ENCODE data around the gene PALD1.
"Not testable (repeated sequence)": the region's sequence is repeated elsewhere in the genome, so short reads cannot be mapped to it uniquely, and the experiment has no call there.

The PALD1 gene

DNA sequence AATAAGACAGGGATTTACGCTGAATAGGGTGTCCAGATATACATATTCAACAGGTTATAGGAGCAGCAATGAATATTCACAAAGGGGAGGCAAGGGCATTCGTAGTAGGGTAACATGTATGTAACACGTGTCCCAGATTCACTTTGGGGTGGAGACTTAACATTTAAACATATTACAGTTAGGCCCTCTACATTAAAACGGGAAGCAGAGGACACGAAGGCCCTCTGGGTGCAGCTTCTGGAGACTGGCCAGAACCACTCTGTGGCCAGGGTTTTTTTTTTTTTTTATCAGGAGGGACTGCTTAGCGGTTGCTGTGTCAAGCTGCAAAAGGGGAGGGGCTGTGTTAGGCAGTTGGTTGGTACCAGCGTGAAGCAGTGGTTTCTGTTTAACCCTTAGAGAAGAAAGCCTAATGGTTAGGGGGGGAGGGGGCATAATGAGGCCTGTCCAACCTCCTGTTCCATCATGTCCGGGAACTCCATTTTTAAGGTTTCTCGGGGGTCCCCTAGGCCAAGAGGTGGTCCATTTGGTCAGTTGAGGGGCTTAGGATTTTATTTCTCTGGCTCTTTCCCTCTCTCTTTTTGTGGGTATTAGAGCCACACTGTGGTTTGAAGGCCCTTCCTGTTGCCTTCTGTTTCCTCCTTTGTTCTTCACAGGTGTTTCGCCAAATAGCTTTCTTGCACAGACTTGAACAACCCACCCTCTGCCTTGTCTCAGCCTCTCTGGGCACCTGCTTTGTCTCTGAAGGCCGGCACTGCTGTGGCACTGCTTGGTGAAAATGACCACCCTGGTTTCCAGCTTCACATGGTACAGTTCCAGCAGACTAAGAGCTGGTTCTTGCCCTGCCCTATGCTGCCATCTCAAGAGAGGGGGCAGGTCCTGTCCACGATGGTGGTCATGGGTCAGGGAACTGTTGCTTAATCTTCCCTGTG lies 97.6 kb downstream of the PALD1 start:
- no peak for DNase-seq

DNA sequence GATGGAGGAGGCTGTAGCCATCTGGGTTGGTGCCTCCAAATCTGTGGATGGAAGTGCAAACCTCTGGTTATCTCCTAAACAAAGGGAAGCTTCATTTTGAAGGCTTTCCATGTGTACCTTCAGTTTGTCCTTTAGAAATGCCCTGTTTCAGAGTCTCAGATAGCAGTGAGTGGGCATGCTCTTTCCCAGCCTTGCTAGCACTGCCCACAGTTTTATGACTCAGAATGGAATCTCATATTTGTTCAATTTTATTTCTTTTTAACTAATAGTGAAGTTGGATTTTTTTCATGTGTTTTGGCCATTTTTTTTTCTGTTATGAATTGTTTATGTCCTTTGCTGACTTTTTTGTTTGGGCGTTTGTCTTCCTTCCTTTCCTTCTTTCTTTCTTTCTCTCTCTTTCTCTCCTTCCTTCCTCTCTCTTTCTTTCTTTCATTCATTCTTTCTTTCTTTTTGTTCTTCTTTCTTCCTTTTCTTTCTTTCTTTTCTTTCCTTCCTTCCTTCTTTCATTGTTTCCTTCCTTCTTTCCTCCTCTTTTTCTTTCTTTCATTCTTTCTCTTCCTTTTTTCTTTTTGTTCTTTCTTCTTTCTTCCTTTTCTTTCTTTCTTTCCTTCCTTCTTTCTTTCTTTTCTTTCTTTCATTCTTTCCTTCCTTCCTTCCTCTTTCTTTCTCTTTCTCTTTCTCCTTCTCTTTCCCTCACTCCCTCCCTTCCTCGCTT lies 98.4 kb downstream of the PALD1 start:
- DNase-seq, result no peak

DNA sequence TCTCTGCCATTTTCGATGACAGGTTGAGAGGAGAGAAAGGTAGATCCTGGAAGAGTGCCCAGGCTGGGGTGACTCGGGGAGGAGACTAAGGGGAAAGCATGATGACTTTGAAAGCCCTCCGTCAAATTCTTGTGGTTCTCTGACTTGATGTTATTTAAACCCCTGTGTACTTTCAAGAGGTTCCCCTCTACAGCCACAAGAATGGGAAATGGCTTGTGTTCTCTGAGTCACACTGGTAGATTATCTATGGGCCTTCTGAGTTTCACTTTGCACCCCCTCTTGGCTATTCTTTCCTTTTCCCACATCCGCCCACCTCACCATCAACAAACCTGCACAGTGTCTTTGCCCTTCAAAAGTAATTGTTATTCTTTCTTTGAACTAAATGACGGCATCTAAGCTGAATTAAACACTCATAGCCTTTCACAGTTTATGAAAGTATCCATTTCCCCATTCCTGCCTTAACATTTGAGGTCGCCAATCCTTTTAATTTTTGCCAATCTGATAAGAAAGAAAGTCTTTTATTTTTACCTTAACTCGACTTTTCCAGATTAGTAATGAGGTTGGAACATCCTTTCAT lies 99.9 kb downstream of the PALD1 start:
- no peak for DNase-seq

DNA sequence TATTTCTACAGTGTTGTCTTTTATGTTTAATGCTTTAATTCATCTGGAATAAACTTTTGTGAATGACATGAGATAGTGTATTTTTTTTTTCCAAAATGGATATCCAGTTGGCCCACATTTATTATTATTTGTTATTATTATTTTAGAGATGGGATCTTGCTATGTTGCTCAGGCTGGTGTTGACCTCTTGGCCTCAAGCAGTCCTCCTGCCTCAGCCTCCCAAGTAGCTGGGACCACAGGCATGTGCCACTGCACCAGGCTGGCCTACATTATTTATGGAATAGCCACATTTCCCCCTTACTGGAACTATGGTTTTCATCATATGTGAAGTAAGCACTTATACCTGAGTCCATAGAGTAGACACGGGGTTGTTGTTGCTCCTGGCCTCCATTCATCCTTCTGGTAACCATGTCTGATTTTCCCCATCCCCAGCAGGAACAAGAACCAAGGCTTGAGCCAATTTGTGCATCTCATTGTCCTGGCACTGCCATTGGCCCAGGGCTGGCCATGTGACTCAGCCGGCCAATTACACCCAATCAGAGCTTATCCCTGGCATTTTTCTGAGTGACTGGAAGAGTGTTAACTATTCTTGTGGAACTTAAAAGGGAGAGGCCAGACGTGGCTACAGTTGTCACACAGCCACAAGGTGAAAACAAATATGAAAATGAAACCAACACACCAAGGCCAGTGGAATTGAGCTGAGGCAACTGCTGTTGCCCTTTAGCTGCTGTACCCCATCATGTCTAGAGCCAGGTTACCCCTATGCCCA lies 100.9 kb downstream of the PALD1 start:
- no peak for DNase-seq

DNA sequence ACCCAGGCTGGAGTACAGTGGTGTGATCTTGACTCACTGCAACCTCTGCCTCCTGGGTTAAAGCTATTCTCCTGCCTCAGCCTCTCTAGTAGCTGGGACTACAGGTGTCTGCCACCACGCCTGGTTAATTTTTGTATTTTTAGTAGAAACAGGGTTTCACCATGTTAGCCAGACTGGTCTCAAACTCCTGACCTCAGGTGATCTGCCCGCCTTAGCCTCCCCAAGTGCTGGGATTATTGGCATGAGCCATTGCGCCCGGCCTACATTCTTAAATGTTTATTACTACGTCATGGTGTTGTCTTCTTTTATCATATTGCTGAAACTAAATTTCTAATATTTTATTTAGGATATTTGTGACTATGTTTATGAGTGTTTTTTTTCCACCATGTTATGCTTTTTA lies 102.6 kb downstream of the PALD1 start:
- DNase-seq, result not testable (repeated sequence)

DNA sequence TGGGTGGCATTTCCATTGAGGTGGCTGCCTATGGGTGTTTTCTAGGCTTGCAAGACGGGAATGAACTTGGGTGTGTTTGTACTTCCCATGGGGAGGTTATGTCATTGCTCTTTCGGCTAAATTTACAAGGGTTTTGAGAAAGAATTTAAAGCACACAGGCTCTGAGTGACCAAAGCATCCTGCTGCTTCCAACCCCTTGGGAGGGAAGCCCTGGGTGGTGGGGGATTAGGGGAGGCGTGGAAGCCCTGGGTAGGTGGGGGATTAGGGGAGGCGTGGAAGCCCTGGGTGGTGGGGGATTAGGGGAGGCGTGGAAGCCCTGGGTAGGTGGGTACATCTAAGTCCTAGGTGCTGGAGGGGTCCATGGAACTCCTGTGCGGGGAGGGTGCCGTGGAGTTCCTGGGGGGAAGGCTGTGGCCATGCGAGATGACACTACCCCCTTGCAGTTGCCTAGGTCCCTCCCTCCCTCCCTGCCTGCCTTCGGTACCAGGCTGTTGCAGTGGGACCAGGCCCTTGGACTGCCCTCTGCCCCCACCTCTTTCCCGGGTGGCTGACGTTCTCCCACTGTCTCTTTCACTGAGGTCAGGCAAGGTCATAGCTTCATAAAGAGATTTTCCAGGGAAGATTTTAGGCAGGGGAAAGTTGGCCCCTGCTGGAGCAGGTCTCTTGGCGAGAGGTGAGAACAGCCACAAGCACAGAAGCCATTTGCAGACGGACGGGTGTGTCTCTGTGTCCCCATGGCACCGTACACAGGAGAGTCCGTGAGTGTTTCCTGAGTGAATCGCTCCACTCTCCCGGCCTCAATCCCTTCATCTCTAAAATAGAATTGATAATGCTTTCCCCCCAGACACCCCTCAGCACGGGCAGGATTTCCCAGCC lies 104.5 kb downstream of the PALD1 start:
- no peak for DNase-seq

DNA sequence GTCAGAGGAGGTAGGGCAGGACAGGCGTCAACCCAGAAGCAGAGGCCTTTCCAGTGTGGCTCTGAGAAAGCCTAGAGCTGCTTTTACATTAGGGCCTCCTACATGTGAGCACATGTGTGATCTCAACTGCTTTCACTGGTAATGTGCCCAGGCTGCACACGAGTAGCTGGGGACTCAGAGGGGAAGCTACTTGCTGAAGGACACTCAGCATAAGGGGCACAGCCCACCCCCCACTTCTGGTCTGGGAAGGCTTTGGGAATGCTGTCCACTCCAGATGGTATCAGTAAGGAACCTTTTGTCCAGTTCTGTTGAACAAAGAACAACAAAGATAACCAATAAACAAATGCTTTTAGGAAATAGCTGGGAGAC lies 105.1 kb downstream of the PALD1 start:
- DNase-seq, result no peak

DNA sequence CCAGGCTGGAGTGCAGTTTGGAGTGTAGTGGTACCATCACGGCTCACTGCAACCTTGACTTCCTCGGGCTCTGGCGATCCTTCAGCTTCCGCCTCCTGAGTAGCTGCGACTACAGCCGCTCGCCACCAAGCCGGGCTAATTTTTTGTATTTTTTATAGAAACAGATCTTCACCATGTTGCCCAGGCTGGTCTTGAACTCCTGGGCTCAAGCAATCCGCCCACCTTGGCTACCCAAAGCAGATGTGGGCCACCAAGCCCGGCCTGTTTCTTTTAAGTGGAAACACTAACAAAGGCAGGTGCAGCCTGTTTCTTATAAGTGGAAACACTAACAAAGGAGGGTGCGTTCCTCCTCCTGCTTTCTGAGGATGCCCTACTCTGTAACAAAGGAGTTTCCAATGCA lies 105.8 kb downstream of the PALD1 start:
- DNase-seq, result no peak

DNA sequence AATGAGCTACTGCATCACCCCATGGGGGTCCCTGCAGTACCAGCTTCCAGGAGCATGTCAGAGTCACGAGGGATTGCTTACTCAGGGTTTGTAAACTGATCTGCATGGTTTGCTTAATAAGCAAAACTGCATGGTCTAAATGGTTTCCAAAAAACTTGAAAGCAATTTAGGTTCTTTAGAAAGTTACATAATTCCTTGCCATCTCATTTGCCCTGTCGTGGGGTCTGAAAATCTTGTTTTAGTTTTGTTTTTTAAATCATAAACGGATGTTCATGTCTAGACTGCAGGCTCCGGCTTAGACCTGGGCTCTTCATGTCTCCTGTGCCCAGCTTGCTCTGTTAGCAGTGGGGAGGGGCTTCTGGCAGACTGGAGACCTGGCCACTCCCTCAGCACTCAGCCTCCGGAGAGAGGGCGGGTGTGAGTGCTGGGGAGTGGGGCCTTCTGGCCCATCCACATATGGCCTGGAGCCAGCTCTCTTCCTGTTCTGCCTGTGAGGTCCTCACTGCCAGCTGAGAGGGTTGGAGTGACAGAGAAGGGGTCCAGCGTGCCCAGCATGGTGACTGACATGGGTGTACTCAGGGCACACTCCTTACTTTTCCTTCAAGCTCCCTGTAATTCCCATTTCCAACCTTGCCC lies 106.5 kb downstream of the PALD1 start:
- peak; percentile 79 for DNase-seq

DNA sequence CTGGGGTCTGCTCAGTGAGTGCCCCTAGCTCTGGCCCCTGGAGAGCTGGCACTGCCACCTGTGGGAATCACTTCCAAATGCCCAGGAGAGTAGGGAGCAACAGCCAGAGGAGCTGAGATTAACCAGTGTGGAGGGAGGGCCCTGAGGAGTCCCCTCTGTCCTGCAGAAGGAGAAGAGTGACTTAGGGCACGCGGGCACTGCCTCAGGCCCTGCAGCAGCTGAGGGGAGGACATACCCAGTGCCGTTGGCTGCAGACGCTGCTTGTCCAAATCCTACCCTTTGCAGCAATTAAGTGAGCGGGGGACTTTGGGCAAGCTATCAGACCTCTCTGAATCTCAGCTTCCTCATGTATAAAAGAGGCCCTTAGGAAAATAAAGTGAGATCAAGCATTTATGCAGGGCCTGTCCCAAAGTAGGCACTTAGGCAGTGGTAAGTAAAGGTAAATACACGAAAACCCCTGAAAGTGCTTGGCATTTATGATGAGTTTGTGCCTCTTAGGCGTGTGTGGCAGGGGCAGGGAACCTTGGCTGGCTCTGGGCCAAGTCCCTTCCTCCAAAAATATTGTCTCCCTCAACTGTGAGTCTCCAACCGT lies 107.1 kb downstream of the PALD1 start:
- no peak for DNase-seq

DNA sequence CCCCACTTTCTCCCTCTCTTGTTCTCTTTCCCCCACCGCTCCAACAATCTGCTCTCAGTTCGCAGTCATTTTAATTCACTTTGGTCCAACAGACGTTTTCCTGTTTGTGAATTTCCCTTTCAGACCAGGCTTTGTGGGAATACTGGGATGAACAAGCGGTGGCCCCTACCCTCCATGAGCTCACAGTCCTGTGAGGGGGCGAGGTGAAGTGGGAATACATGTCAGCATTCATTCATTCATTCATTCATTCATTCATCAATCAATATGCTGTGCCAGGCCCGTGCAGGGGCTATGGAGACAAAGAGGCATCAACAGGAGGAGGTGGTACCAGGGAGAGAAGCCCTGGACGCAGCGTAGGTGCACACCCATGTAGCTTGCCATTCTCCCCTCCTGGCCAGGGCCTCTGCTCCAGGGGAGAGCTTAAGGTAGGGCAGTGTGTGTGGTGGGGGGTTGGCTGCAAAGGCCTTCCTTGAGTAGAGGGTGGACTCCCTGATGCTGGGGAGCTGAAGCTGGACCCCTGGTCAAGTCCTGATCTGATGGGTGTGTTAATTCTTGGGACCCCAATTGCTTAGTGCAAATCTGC lies 107.9 kb downstream of the PALD1 start:
- DNase-seq, result no peak

DNA sequence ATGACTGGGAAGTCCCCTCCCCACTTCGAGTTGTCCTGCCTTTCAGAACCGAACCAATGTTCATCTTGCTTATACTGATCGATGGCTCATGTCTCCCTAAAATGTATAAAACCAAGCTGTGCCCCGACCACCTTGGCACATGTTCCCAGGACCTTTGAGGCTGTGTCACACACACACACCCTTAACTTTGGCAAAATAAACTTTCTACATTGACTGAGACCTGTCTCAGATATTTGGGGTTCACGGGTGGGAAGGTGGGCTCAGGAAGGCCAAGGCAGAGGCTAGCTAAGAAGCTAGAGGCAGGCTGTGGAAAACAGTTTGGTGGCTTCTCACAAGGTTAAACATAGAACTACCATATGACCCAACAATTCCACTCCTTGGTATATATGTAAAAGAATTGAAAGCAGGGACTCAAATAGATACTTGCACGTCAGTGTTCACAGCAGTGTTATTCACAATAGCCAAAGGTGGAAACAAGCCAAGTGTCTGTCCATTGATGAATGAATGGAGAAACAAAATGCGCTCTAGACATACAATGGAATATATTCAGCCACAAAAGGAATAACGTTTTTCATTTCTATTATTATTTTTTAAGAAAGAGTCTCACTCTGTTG lies 108.6 kb downstream of the PALD1 start:
- DNase-seq, result no peak

DNA sequence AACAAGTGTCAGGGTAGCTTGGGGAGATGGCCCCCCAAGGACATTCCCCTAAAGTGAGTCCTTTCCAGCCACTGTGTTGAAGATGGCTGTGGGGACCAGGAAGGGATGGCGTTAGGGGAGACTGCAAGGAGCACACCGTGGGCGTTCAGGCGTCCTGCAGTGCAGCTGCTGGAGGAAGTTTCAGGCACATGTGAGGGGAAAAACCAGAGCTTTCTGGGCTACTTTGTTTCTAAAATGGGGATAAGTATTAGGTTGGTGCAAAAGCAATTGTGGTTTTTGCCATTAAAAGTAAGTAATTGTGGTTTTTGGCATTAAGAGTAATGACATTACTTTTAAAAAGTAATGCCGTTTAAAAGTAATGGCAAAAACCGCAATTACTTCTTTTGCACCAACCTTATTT lies 109.7 kb downstream of the PALD1 start:
- no peak for DNase-seq

DNA sequence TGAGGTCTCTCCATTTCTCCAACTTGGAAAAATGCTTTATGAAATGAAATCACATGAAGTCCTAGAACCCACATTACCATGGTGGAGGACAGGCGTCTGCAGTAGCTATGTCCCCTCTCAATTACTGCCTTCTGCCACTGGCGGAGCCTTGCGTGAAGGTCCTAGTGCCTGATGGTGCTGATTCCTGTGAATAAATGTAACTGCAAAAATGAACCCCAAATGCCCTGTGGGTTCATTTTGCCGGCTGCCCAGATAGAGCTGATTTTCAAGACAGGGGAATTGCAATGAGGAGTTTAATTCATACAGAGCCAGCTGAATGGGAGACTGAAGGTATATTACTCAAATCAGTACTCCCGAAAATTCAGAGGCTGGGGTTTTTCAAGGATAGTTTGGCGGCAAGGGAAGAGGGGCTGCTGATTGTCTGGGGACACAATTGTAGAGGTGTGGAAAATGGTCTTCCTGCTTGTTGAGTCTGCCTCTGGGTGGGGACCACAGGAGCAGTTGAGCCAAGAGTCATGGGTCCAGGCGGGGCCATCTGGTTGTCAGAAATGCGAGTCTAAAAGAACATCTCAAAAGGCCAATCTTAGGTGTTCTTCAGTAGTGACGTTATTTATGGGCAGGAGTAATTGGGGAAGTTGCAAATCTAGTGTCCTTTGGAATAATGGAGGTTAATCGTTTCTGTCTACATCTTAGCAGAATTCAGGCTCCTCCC lies 110.4 kb downstream of the PALD1 start:
- DNase-seq, result no peak

DNA sequence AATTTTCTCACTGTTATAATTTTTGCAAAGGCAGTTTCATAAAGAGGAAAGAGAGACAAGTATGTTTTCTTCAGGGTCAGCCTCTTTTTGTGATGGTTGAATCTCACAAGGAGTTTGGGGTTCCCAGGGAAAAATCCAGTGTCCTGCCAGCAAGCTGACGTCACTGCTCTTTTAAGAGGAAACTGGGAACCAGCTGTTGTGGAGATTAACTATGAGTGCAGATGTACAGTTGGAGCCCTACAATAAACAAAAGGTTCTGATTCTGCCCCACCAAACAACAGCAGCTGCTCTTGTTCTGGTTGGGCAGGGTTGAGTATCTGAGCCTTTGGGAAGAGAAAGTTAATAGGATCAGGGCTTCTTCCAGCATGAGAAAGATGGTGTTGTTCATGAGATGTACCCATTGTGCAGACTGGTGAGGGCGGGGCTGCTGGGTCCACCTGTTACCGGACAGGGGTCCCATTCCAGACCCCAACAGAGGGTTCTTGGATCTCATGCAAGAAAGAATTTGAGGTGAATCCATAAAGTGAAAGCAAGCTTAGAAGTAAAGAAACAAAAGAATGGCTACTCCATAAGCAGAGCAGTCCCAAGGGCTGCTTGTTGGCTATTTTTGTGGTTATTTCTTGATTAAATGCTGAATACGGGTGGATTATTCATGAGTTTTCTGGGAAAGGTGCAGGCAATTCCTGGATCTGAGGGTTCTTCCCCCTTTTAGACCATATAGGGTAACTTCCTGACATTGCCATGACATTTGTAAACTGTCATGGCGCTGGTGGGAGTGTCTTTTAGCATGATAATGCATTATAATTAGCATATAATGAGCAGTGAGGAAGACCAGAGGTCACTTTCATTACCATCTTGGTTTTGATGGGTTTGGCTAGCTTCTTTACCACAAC lies 111.4 kb downstream of the PALD1 start:
- peak; percentile 24 for DNase-seq

DNA sequence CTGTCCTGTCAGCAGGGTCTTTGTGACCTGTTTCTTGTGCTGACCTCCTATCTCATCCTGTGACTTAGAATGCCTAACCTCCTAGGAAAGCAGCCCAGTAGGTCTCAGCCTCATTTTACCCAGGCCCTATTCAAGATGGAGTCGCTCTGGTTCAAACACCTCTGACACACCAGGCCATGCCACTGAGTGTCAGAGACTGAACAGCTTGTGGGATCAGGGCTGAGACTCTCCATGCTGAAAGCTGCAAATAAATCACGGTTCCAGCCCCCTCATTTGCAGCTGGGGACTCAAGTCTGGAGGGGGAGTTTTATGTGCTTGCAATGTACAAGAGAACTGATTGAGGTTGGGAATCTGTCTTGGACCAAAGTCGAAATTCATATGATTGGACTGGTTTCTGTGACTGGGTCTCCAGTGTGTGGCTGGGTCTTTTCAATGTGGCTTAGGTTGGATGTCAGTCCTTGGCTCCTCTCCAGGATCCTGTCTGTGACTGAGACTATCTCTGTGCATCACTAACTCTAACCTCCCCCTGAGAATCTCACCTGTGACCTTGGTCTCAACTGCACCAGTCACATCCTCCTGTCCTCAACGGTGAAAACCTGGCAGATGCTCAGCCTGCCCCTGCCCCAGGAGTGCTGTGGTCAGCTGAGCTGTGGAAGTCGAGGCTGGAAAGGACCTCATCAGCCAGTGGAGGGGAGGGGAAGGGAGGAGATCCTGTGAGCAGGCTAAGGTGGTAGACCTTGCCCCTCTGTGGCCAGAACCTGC lies 112.3 kb downstream of the PALD1 start:
- DNase-seq, result no peak

DNA sequence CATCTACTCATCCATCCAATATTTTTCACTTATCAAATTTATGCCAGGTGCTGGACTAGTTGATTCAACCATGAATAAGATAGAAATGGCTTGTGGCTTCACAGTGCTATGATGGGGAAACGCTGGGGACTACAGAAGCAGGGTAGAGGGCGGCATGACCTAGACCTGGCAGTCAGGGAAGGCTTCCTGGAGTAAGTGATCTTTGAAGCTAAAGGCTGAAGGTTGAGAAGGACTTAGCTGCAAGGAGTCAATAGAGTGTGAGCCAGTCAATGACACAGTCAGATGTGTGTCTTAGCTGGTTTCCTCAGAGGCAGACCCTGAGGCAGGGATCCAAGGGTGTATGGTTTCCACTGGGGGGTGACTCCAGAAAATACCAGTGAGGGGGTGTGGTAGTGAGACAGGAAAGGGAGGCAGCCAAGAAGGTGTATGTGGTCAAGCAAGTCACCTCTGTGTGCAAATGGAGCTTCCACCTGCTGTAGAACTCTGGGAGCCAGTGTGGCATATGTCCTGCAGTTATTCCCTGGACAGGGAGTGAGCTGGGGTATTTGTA lies 113.7 kb downstream of the PALD1 start:
- no peak for DNase-seq

Data from NCI-H1694 treated with DMSO at 0.1 percent for 48 hours (cell line).